H9 (cell line): ENCODE measurements around the gene FKRP. TPM values are rescaled to one million over a fixed set of nuclear protein-coding genes. Genes with fewer than 3 reads are reported as not detected.

ENCODE experiments used
- DNase-seq: peaks from one replicate; pipeline ENCODE4 v3.0.0-alpha.2; 2017
- H2AFZ ChIP-seq: one replicate; pipeline ENCODE4 v1.6.1; 2013; ENCODE audit warnings: mild to moderate bottlenecking, low read length, control low read depth, moderate library complexity
- H2AK5ac ChIP-seq: 2 replicates; pipeline ENCODE4 v1.6.1; 2013; ENCODE audit warnings: low read length, control low read depth, mixed read lengths; ENCODE audit not compliant: insufficient read length
- H2BK120ac ChIP-seq: one replicate; pipeline ENCODE4 v1.6.1; 2013; ENCODE audit warnings: low read depth, mild to moderate bottlenecking, low read length, control low read depth, inconsistent platforms; ENCODE audit not compliant: poor library complexity, severe bottlenecking
- H2BK12ac ChIP-seq: 2 replicates; pipeline ENCODE4 v1.6.1; 2013; ENCODE audit warnings: low read length, control low read depth, mixed read lengths, low read depth; ENCODE audit not compliant: insufficient read length
- H2BK15ac ChIP-seq: 2 replicates; pipeline ENCODE4 v1.6.1; 2013; ENCODE audit warnings: low read depth, low read length, control low read depth
- H2BK20ac ChIP-seq: one replicate; pipeline ENCODE4 v1.6.1; 2013; ENCODE audit warnings: low read depth, mild to moderate bottlenecking, low read length, control low read depth, inconsistent platforms; ENCODE audit not compliant: poor library complexity, severe bottlenecking
- H2BK5ac ChIP-seq: 2 replicates; pipeline ENCODE4 v1.6.1; 2013; ENCODE audit warnings: low read length, control low read depth, mixed read lengths; ENCODE audit not compliant: insufficient read length
- H3K14ac ChIP-seq: 2 replicates; pipeline ENCODE4 v1.6.1; 2013; ENCODE audit warnings: low read length, control low read depth; ENCODE audit not compliant: insufficient read depth
- H3K18ac ChIP-seq: 2 replicates; pipeline ENCODE4 v1.6.1; 2013; ENCODE audit warnings: low read depth, mild to moderate bottlenecking, mixed read lengths, low read length, control low read depth; ENCODE audit not compliant: insufficient read length
- H3K23ac ChIP-seq: 2 replicates; pipeline ENCODE4 v1.6.1; 2013; ENCODE audit warnings: low read length, control low read depth, mixed read lengths, low read depth; ENCODE audit not compliant: insufficient read length
- H3K23me2 ChIP-seq: 2 replicates; pipeline ENCODE4 v1.6.1; 2013; ENCODE audit warnings: low read depth, mild to moderate bottlenecking, mixed read lengths, low read length, control low read depth; ENCODE audit not compliant: insufficient read length, poor library complexity, severe bottlenecking
- H3K27ac ChIP-seq: 2 replicates; pipeline ENCODE4 v1.5.1; 2013; ENCODE audit warnings: low read length, control low read depth, mixed read lengths, low read depth; ENCODE audit not compliant: insufficient read length
- H3K27me3 ChIP-seq: 2 replicates; pipeline ENCODE4 v1.6.1; 2013; ENCODE audit warnings: low read length, control low read depth, inconsistent platforms; ENCODE audit not compliant: insufficient read depth
- H3K4ac ChIP-seq: 2 replicates; pipeline ENCODE4 v1.6.1; 2013; ENCODE audit warnings: low read depth, mild to moderate bottlenecking, control low read depth, inconsistent platforms, low read length, moderate library complexity
- H3K4me1 ChIP-seq: 2 replicates; pipeline ENCODE4 v1.6.1; 2013; ENCODE audit warnings: low read length, control low read depth, inconsistent platforms; ENCODE audit not compliant: insufficient read depth
- H3K4me2 ChIP-seq: 2 replicates; pipeline ENCODE4 v1.6.1; 2013; ENCODE audit warnings: low read length, control low read depth, mixed read lengths; ENCODE audit not compliant: insufficient read length, insufficient read depth
- H3K56ac ChIP-seq: 2 replicates; pipeline ENCODE4 v1.6.1; 2013; ENCODE audit warnings: low read depth, mild to moderate bottlenecking, mixed read lengths, low read length, control low read depth; ENCODE audit not compliant: insufficient read length
- H3K79me1 ChIP-seq: 2 replicates; pipeline ENCODE4 v1.6.1; 2013; ENCODE audit warnings: low read depth, mild to moderate bottlenecking, moderate library complexity, low read length, control low read depth, inconsistent platforms; ENCODE audit not compliant: insufficient read depth, poor library complexity, severe bottlenecking
- H3K79me2 ChIP-seq: 2 replicates; pipeline ENCODE4 v1.6.1; 2013; ENCODE audit warnings: low read length, control low read depth, inconsistent platforms; ENCODE audit not compliant: insufficient read depth
- H3K9ac ChIP-seq: 2 replicates; pipeline ENCODE4 v1.6.1; 2013; ENCODE audit warnings: low read length, control low read depth, mixed read lengths; ENCODE audit not compliant: insufficient read length; ENCODE audit errors: extremely low read depth
- H3K9me3 ChIP-seq: one replicate; pipeline ENCODE4 v1.6.1; 2013; ENCODE audit warnings: low read depth, low read length, inconsistent platforms; ENCODE audit not compliant: control insufficient read depth
- H3T11ph ChIP-seq: one replicate; pipeline ENCODE4 v1.6.1; 2013; ENCODE audit warnings: mild to moderate bottlenecking, low read length, control low read depth, inconsistent platforms
- H4K20me1 ChIP-seq: one replicate; pipeline ENCODE4 v1.6.1; 2013; ENCODE audit not compliant: control insufficient read depth, insufficient read length, insufficient read depth
- H4K5ac ChIP-seq: 2 replicates; pipeline ENCODE4 v1.6.1; 2013; ENCODE audit warnings: low read depth, mild to moderate bottlenecking, mixed read lengths, low read length, control low read depth; ENCODE audit not compliant: insufficient read length
- H4K8ac ChIP-seq: replicated peaks from 2 replicates; pipeline ENCODE4 v1.6.1; 2013; ENCODE audit warnings: low read length, control low read depth, mixed read lengths, low read depth; ENCODE audit not compliant: insufficient read length
- H4K91ac ChIP-seq: 2 replicates; pipeline ENCODE4 v1.6.1; 2013; ENCODE audit warnings: low read depth, mild to moderate bottlenecking, moderate library complexity, mixed read lengths, low read length, control low read depth; ENCODE audit not compliant: insufficient read length
- H3K27ac Mint-ChIP-seq, 3 experiments: 2 replicates in 2 of 3; 3 replicates in 1 of 3; pipeline ENCODE4 v1.8.0; 2020 to 2021; ENCODE audit warnings: mixed read lengths in 3 of 3, mild to moderate bottlenecking in 1 of 3, moderate library complexity in 1 of 3
- H3K27me3 Mint-ChIP-seq: 2 replicates; pipeline ENCODE4 v1.8.0; 2021; ENCODE audit warnings: low read depth, mild to moderate bottlenecking, moderate library complexity, mixed read lengths
- H3K36me3 Mint-ChIP-seq, 3 experiments: 2 replicates in 2 of 3; 3 replicates in 1 of 3; pipeline ENCODE4 v1.8.0; 2020 to 2021; ENCODE audit warnings: low read depth in 3 of 3, mixed read lengths in 3 of 3; ENCODE audit not compliant: insufficient read depth in 1 of 3
- H3K4me1 Mint-ChIP-seq, 2 experiments: 2 replicates each; pipeline ENCODE4 v1.8.0; 2020; ENCODE audit warnings: mixed read lengths in 2 of 2
- H3K4me3 Mint-ChIP-seq, 2 experiments: 2 replicates in 1 of 2; 3 replicates in 1 of 2; pipeline ENCODE4 v1.8.0; 2020 to 2021; ENCODE audit warnings: mild to moderate bottlenecking in 2 of 2, mixed read lengths in 2 of 2, moderate library complexity in 1 of 2
- H3K9me3 Mint-ChIP-seq, 2 experiments: 2 replicates in 1 of 2; 3 replicates in 1 of 2; pipeline ENCODE4 v1.8.0; 2020; ENCODE audit warnings: mild to moderate bottlenecking in 2 of 2, mixed read lengths in 2 of 2, moderate library complexity in 1 of 2
- WGBS: extraction: QIAGEN DNeasy Blood & Tissue Kit; methylation state at CpG from one replicate; pipeline ENCODE4 v1.1.7; 2013; ENCODE audit warnings: missing lambda C conversion rate, low lambda C conversion rate, mixed read lengths; ENCODE audit not compliant: insufficient read length; ENCODE audit errors: extremely low coverage; 5-methylcytosine and 5-hydroxymethylcytosine counted together
- total RNA-seq: library from RNA; stranded (reverse); gene quantifications from 2 replicates; pipeline ENCODE4 v1.2.1, GENCODE V29; 2021
- TF ChIP-seq, protein P1 (sequence below): fragments of 200-600 bp; sonication (generic); conservative IDR thresholded peaks from 3 replicates; pipeline ENCODE4 v1.8.0; 2021; ENCODE audit warnings: antibody characterized with exemption, mild to moderate bottlenecking

Gene FKRP
- total RNA-seq, 1 experiment from 2014 or later, result 42.2 TPM

DNA sequence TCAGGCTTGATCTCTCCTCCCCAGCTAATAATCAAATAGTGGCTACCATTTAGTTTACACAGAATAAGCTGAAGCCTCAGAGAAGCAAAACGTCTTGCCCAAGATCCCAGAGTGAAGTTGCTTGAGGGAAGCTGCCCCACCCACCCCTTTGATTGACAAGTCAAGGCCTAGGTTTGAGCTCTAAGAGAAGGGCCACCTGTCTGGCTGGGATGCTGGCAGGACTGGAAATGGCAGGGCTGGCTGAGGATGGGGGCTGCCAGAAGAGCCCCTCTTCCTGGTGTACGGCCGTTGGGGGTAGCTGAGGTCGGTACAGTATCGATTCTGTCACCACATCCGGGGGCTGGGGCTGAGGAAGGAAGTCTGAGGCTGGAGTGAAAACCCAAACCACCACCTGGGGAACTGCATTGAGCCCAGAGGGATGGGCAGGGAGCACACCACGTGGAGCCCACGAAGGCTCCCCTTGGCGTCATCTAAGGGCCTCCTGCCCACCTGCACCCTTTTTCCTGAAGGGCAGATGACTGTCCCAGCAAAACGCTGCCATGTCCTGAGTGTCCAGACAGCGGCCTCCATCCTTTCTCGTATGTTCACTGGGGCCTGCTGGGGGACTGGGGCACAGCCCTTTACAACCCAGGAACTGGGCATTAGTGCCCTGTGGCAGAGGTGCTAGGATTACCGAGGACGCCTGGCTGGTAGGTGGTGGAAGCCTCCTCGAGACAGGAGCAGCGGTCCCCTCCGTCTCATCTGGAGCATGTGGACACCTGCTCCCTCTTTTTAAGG is 27.5 kb upstream of the FKRP start:
- Histone ChIP-seq H4K8ac (no peak overlapping the region), H2BK20ac (no peak overlapping the region), H3T11ph (no peak overlapping the region), H2BK120ac (no peak overlapping the region), H3K4ac (no peak overlapping the region), H3K23ac (no peak overlapping the region), H4K20me1 (no peaks in the 10 kb centered on the region), H3K4me2 (peak overlapping the region; percentile 84), H2AK5ac (no peak overlapping the region), H4K5ac (no peak overlapping the region), H3K27me3 (no peaks in the 10 kb centered on the region), H3K18ac (no peak overlapping the region), H4K91ac (no peak overlapping the region), H3K9me3 (no peaks in the 10 kb centered on the region), H2BK12ac (no peak overlapping the region), H3K79me1 (no peaks in the 10 kb centered on the region), H3K14ac (no peak overlapping the region), H3K23me2 (peaks cover 15% of the 10 kb centered on the region), H2AFZ (no peak overlapping the region), H3K9ac (no peak overlapping the region), H3K56ac (no peak overlapping the region), H2BK5ac (no peak overlapping the region), H2BK15ac (no peak overlapping the region), H3K4me1 (no peaks in the 10 kb centered on the region; the same call in 1 of the 2 replicates), H3K79me2 (no peaks in the 10 kb centered on the region; the same call in 1 of the 2 replicates), H3K27ac (no peak overlapping the region)
- DNase-seq, result peak; percentile 55
- H3K4me3 Mint-ChIP-seq, result peak overlapping the region; percentile 91 to 97
- H3K27me3 Mint-ChIP-seq, result no peaks in the 10 kb centered on the region; the same call in 1 of the 2 replicates
- TF ChIP-seq, protein P1, sequence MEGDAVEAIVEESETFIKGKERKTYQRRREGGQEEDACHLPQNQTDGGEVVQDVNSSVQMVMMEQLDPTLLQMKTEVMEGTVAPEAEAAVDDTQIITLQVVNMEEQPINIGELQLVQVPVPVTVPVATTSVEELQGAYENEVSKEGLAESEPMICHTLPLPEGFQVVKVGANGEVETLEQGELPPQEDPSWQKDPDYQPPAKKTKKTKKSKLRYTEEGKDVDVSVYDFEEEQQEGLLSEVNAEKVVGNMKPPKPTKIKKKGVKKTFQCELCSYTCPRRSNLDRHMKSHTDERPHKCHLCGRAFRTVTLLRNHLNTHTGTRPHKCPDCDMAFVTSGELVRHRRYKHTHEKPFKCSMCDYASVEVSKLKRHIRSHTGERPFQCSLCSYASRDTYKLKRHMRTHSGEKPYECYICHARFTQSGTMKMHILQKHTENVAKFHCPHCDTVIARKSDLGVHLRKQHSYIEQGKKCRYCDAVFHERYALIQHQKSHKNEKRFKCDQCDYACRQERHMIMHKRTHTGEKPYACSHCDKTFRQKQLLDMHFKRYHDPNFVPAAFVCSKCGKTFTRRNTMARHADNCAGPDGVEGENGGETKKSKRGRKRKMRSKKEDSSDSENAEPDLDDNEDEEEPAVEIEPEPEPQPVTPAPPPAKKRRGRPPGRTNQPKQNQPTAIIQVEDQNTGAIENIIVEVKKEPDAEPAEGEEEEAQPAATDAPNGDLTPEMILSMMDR, result no peak
- no peaks in the 10 kb centered on the region for H3K9me3 Mint-ChIP-seq
- peaks cover 17 to 22% of the 10 kb centered on the region in 2 experiments for H3K4me1 Mint-ChIP-seq
- peaks cover 16 to 30% (median 29%) of the 10 kb centered on the region in 3 experiments for H3K36me3 Mint-ChIP-seq
- H3K27ac Mint-ChIP-seq, result peak overlapping the region; percentile 61 to 96 (median 90); a peak in 3 of 7 replicates
- WGBS, result no CpG with 5 or more reads among the region's 17 CpGs
